Cardiac muscle cell (in vitro differentiated cells and primary cell): Measurements from ENCODE around the gene ZNF184. TPM values are rescaled to one million over a fixed set of nuclear protein-coding genes. Genes with fewer than 3 reads are reported as not detected.

ENCODE experiments used
- DNase-seq, 2 donors: peaks; one replicate each; pipeline versions ENCODE4 v3.0.0 to v3.0.0-alpha.2; 2010 to 2017; ENCODE audit warnings: low read depth in 1 of 2, low spot score in 1 of 2
- H3K27ac ChIP-seq: fragments of 200-600 bp; sonication (generic); 2 replicates; pipeline ENCODE4 v1.5.1; 2016
- H3K27me3 ChIP-seq: fragments of 200-600 bp; sonication (generic); 2 replicates; pipeline ENCODE4 v1.6.0; 2016; ENCODE audit warnings: control low read depth
- H3K36me3 ChIP-seq: fragments of 200-600 bp; sonication (generic); 2 replicates; pipeline ENCODE4 v1.5.1; 2016; ENCODE audit warnings: control low read depth
- H3K4me1 ChIP-seq: fragments of 200-600 bp; sonication (generic); 2 replicates; pipeline ENCODE4 v1.8.1; 2017; ENCODE audit warnings: low read depth, mild to moderate bottlenecking, mixed run types
- H3K4me3 ChIP-seq: fragments of 200-600 bp; sonication (generic); 2 replicates; pipeline ENCODE4 v1.5.1; 2016; ENCODE audit warnings: mild to moderate bottlenecking
- H3K9me3 ChIP-seq: fragments of 200-600 bp; sonication (generic); 2 replicates; pipeline ENCODE4 v1.5.1; 2017; ENCODE audit warnings: low read depth, mild to moderate bottlenecking, control low read depth
- polyA plus RNA-seq: library from polyadenylated mRNA; unstranded; fragments of >200 nt; fragmentation: Nextera tagmentation; extraction: Ambion mirVana; gene quantifications from 2 replicates; pipeline ENCODE4 v1.2.1, GENCODE V29; 2016
- total RNA-seq: library from RNA; depleted of rRNA; stranded (reverse); fragments of >200 nt; gene quantifications from 2 replicates; pipeline ENCODE4 v1.2.3, GENCODE V29; 2016
- TF ChIP-seq, protein P1 (sequence below): IDR thresholded peaks from 2 replicates; pipeline ENCODE4 v1.5.1; 2012; ENCODE audit warnings: low read depth, mild to moderate bottlenecking, low read length

ZNF184 gene
- total and polyA plus RNA-seq, 2 experiments from 2014 or later: 4.9 to 5.1 TPM

DNA sequence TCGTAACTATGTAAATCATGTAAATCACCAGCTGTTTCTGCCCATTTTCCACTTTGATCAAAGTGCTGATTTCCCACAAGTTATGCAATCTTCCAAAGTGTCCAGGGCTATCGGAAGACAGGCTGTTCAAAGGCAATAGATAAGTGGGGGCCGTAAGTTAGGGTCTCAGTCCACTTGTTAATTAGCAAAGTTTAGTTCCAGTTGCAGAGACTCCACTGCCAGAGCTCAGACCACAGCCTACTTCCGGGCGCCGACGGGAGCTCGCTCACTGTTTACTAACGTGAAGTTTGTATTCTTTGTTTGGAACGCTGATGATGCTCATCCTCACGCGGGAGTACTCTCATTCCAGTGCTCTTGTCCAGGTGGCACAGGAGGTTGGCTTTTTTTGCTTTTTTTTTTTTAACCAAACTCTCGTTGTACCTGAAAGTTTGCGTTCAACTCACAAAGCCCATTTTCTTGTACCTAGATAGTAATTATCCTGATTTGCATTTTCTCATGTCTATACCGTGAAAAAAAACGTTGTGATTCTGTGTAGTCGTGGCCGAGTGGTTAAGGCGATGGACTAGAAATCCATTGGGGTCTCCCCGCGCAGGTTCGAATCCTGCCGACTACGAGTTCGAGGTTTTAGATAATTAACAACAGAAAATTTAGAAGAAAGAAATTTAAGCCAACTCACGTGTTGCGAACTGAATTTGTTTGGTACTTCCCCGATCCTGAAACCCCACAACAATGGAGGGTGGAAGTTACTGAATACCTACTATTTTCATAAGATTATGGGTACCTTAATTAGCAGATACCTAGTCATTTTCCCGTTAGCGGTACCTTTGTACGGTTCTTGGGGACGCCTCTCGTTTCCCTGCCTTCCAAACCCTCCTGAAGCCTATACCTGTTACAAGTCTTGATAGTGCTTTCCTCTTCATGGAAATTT is 29.9 kb upstream of the ZNF184 start:
- Histone ChIP-seq H3K9me3 (no peaks in the 10 kb centered on the region), H3K4me3 (peak overlapping the region; percentile 41), H3K27ac (no peak overlapping the region), H3K27me3 (peaks cover 26% of the 10 kb centered on the region), H3K4me1 (no peaks in the 10 kb centered on the region), H3K36me3 (no peaks in the 10 kb centered on the region)
- TF ChIP-seq, protein P1, sequence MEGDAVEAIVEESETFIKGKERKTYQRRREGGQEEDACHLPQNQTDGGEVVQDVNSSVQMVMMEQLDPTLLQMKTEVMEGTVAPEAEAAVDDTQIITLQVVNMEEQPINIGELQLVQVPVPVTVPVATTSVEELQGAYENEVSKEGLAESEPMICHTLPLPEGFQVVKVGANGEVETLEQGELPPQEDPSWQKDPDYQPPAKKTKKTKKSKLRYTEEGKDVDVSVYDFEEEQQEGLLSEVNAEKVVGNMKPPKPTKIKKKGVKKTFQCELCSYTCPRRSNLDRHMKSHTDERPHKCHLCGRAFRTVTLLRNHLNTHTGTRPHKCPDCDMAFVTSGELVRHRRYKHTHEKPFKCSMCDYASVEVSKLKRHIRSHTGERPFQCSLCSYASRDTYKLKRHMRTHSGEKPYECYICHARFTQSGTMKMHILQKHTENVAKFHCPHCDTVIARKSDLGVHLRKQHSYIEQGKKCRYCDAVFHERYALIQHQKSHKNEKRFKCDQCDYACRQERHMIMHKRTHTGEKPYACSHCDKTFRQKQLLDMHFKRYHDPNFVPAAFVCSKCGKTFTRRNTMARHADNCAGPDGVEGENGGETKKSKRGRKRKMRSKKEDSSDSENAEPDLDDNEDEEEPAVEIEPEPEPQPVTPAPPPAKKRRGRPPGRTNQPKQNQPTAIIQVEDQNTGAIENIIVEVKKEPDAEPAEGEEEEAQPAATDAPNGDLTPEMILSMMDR: no peak
- DNase-seq: peak; percentile 47 to 65

DNA sequence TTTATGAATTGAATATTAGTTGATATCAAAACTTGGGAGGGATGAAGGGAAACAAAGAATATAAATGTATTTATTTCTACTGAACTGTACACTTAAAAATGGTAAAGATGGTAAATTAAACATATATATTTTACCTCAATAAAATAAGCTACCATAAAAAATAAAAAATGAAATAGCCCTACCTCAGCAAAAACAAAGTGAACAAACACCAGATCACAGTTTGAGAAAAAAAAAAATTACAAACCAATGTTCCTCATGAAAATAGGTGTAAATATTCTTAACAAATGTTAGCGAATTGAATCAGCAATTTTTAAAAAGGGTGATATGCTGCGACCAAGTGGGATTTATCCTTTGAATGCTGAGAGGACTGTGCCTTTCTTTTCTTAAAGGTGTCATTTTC is 28.3 kb upstream of the ZNF184 start:
- Histone ChIP-seq H3K4me1 (no peaks in the 10 kb centered on the region), H3K27me3 (peaks cover 19% of the 10 kb centered on the region), H3K4me3 (no peak overlapping the region), H3K9me3 (no peaks in the 10 kb centered on the region), H3K36me3 (no peaks in the 10 kb centered on the region), H3K27ac (no peak overlapping the region)
- no peak for DNase-seq
- TF ChIP-seq, protein P1: no peak

DNA sequence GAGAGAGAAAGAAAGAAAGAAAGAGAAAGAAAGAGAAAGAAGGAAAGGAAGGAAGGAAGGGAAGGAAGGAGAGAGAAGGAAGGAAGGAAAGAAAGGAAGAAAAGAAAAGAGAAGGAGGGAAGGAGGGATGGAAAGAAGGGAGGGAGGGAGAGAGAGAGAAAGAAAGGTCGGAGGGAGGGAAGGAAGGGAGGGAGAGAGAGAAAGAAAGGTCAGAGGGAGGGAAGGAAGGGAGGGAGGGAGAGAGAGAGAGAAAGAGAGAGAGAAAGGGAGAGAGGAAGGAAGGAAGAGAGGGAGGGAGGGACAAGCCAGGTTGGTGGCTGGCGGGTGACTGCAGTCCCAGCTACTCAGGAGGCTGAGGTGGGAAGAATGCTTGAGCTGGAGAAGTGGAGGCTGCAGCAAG is 27.3 kb upstream of the ZNF184 start:
- TF ChIP-seq, protein P1: no peak
- no peaks in the 10 kb centered on the region for H3K4me1 ChIP-seq
- no peak for DNase-seq
- no peak overlapping the region for H3K4me3 ChIP-seq
- no peaks in the 10 kb centered on the region for H3K36me3 ChIP-seq
- peaks cover 16% of the 10 kb centered on the region for H3K27me3 ChIP-seq
- H3K27ac ChIP-seq: no peak overlapping the region
- H3K9me3 ChIP-seq: no peaks in the 10 kb centered on the region

GRCh38 chr6:27495386-27496135 is 22.7 kb upstream of the ZNF184 start:
- Histone ChIP-seq H3K4me1 (no peaks in the 10 kb centered on the region), H3K27me3 (peaks cover 29% of the 10 kb centered on the region), H3K4me3 (peak overlapping the region; percentile 62), H3K36me3 (no peaks in the 10 kb centered on the region), H3K9me3 (no peaks in the 10 kb centered on the region), H3K27ac (no peak overlapping the region)
- TF ChIP-seq, protein P1: no peak
- DNase-seq: peak; percentile 33 to 79

DNA sequence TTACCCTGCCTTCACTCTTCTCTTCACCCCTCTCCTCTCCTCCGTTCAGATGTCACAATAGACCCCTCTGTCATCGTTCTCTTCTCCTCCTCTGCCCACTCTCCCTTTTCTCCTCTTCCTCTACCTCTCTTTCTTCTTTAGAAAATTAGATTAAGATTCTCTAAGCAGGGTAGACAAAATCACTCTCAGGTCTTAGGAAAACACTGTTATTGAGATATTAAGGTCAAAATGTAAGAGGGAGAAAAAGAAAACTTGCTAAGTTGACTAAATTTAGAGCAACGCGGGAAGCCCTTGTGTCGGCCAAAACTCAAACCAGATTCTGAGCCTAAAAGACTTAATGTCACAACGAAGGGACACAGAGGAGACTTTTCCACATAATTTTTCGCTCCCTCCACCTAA is 22.1 kb upstream of the ZNF184 start:
- Histone ChIP-seq H3K27ac (no peak overlapping the region), H3K36me3 (no peaks in the 10 kb centered on the region), H3K4me1 (no peaks in the 10 kb centered on the region), H3K27me3 (peaks cover 29% of the 10 kb centered on the region), H3K9me3 (no peaks in the 10 kb centered on the region), H3K4me3 (peak overlapping the region; percentile 62)
- TF ChIP-seq, protein P1: no peak
- DNase-seq: no peak
